CD4-positive, alpha-beta T cell treated with Interleukin-6 for 4 hours (primary cell): ENCODE results near the gene VAC14.

Experiments
- DNase-seq: peaks from one replicate; pipeline ENCODE4 v3.0.0-alpha.2; 2020; ENCODE audit warnings: mixed read lengths

The VAC14 gene

DNA sequence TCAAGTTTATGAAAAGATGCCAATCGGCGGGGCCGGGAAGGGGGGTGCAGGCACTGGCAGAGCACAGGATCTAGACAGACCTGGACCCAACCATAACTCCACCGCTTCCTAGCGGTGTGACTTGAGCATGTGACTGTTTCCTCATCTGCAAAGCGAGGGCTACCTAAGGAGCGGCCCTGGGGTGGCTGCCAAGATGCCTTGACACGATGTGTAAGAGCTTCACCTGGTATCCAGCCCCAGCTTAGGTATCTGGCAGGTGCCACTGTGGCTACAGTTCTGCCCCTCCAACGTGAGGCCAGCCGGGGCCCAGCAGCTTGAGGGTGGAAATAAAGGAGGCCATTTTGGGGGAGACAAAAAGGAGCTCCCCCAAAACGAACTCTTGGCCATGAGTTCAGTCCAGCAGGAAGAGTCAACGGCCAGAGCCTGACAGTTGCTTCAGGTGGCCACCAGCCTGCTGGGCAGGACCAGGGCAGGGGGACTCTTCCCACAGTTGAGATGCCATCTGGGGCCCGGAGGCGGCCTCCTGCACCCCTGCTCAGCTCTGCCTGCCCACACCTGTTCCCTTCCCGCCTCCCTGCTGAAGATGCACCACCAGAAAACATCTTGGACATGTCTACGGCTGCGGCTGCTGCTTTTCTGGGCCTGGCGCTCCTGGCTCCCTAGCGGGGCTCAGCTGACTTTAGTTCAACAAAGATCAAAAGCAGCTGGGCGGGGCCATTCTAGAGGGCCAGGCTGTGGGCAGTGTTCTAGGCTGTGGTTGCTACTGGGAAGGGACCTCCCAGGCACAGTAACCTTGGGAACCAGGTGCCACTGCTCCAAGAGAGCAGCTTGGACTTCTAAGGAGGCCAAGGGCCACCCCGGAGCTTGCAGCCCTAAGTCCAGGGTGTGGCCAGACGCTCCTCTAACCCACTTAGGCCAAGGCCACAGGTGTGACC lies 111.7 kb downstream of the VAC14 start:
- DNase-seq = no peak

DNA sequence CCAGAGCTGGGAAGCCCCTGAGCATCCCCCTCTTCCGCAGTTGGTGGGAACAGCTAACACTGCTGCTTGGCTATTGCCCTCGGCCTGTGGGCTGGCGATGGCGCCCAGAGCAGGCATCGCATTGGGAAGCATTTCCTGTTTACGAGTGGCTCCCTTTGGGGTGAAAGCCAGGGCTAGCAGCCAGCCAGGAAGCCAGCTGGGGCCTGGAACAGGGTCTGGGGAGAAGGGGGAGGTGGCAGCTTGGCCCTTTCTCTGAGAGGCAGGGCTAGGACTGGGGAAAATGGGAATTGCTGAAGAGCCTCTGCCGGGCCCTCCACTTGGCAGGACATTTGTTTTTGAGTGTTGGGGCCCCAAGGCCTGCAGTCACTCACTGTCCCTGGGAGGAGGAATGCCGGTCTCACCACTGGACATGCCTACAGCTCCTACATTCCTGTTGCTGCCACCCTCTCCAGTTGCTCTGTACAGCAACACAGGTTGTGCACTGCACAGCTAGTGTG lies 112.7 kb downstream of the VAC14 start:
- DNase-seq = no peak

DNA sequence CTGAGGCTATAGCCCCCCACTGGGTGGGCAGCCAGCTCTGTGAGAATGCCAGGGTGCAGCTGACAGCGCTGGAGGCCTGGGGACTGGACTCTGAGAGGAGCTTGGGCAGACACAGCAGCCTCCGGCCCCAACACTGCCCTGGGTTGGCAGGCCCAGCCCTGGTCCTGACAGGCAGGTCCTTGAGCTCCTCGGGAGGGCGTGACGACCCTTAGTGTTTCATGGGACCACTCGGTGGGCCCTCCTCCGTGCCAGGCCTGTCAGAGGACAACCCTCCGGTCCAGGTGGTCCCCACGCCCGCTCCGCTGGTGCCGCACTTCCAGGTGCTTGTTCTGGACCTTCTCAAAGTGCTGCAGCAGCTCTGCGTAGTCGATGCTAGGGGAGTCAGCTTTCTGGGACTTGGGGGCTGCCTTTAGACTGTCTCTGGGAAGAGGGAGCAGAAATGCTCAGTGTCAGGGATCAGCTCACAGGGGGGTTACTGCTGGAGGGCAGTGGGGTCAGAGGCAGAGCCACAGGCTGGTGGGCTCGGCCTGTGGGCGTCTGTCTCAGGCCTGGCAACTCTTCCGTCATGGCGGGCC lies 113.2 kb downstream of the VAC14 start:
- DNase-seq = no peak

DNA sequence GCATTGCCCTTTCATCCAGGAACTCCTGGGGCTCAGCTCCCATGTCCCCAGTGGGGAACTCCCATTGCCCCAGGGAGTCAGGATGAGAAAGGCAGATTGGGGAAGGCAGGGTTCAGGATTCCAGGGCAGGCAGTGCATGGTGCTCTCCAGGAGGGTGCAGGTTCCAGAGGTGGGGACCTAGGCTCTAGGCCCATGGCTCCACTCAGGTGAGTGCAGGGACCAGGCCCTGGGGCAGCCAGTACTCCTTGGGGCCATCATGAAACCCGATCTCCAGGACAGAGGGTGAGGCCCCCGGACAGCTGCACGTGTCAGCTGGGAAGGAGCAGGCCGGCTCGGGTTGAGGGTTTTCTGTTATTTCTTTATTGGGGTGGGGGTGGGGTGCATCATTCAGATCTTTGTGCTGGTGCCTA lies 113.9 kb downstream of the VAC14 start:
- DNase-seq = no peak

DNA sequence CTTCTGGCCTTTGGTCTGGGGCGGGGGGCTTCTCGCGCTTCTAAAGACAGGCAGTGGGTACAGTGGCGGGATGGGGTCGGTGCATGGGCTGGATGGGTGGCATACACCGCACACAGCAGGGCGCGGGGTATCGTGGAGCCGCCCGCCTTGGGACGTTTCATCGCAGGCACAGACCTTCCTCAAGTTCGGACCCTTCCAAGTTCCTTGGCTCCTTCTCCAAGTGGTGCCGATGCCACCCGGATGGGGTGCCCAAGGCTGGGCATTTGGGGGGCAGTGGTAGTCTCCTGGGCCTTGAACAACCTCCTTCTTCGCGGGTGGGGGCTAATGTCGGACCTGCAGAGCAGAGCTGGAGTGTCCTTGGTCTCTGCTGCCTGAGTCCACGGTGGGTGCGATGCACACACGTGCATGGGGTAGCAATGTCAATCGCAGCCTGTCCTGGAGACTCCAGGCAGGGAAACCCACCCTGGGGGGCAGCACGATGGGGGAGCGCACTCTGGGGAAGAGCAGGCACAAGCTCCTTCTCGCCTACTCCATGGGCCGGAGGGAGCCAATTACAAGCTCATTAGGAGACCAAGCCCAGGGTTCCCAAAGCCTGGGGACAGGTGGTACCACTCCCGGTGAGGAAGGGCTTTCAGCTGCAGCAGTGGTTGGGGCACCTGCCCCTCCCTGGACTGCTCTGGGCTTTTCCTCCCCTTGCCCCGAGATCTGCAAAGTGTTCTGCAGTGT lies 114.4 kb downstream of the VAC14 start:
- no peak for DNase-seq

DNA sequence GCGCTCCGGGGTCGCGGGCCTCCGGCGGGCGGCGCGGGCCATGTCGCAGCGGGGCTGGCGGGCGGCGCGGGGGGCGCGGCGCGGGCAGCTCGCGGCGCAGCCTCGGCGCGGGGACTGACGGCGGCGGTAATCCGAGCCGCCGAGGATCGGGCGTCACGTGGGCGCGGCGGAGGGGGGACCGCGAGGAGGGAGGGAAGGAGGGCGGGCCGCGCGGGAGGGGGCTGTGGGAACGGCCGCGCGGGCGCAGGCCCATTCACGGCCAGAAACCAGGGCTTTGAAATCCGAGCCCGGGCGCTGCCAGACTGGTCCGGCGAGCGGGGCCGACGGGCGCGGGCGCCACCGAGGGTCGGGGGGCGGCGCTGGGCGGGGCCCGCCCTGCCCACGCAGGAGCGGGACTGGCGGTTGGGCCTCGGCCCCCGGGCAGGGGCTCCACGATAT lies 115.0 kb downstream of the VAC14 start, which contains the start of gene MTSS2:
TSS of gene MTSS2 (minus strand) at position 116 of the 438 bp plus-strand sequence. CDS start 262 bp downstream, outside the sequence.
- peak; percentile 17 for DNase-seq

DNA sequence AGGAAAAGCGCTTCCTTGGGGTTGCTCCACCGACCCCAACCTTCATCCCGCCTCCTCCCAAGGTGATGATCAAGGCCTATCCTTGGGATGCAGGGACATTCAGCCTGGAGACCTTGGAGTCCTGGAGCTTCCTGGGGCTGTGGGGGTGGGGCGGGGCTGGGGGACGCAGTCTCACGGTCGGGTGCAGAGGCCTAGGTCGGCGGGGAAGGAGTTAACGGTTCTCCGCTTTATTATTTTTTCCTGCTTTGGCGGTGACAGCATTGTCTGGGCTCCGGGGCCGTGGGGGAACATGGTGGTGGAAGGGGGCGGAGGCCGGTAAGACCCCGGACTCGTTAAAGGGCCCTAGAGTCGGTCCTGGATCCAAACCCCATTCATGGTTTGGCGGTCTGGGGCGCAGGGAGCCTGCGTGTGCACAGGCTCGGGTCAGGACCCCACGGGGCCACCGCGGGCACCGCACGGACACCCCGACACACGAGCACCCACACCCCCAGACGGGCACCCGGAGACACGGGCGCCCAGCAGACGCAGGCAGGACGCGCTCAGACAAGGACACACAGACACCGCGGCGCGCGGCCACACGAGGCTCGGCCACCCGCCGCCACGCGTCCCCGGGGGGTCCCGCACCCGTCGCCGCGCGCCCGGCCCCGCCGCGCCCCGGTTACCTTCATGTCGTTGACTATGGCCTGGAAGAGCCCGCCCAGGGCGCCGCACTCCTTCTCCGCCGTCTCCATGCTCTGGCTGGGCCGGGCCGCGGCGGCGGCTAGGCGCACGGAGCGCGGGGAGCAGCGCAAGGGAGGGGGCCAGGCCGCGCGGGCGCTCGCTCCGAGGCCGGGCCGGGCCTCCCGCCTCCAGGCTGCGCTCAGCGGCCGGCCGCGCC lies 115.7 kb downstream of the VAC14 start:
- no peak for DNase-seq

DNA sequence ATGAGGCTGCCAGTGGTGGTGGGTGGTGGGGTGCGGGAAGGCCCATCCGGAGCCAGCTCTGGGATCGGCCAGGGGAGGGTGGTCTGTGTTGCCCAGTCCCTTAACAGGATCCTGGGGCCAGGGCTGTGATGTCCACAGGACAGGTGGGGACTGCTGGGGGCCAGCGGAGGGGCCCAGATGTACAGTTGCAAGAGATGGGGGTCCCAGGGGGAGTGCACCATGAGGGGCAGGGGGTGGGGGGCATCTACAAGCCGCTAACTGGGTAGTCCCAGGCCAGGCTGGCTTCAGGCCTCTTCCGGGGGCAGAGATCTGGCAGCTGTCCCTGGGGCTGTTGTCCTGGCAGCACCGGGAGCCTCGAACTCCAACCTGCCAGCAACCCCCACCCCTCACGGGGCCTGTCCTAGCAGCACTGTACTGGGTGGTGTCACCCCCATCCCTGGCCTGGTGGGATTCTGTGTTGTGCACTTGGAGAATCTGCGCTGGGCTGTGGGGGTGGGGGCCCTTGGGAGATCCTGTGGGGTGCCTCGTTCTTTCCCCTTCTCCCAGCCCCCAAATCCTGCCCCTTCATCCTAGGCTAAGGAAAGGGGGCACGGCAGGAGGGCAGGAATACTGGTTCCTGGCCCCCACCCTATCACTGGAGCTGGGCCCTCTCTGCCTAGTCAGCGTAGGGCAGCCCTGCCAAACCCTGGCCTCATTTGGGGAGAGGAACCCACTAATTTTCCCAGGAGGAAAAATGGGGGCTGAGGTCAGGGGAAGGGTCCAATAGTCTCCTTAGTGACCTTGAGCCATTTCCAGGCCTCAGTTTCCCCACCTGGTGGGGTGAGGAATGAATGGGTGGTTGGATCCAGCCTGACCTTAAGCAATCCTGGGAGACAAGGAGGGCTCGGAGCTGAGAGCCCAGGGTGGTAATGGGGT lies 116.6 kb downstream of the VAC14 start:
- no peak for DNase-seq

DNA sequence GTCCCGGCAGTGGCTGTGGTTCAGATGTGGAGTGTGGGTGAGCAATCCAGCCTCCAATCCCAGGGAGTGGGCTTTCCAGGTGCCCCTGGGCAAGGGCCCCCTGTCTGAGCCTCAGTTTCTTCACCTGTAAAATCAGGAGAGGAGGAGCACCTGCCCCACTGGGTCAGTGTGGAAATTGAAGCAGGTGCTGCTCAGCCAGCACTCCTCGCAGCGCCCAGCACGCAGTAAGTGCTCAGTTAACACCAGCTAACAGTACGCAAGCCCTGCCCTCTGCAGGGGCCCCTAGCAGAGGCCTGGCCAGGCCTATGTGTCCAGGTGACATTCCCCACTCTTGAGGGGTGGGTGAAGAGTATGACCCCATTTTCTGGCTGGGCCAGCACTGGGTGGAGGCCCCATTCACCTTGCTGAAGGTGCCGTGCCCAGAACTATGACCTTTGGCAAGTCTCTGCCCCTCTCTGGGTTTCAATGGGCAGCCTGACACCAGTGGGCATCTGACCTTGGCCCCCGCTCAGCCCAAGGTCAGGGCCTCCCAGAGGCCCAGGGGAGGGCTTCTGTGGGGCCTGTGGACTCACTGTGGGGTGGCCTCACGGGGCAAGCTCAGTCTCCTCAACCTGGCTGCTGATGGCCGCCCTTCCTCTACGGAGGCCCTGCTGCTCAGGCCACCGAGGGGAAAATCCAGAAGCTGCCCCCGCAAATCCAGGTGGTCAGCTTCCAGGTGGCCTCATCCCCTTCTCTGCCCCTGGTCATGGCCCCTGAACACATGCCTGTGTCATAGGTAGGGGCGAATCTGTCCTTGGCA lies 117.6 kb downstream of the VAC14 start:
- DNase-seq = no peak

DNA sequence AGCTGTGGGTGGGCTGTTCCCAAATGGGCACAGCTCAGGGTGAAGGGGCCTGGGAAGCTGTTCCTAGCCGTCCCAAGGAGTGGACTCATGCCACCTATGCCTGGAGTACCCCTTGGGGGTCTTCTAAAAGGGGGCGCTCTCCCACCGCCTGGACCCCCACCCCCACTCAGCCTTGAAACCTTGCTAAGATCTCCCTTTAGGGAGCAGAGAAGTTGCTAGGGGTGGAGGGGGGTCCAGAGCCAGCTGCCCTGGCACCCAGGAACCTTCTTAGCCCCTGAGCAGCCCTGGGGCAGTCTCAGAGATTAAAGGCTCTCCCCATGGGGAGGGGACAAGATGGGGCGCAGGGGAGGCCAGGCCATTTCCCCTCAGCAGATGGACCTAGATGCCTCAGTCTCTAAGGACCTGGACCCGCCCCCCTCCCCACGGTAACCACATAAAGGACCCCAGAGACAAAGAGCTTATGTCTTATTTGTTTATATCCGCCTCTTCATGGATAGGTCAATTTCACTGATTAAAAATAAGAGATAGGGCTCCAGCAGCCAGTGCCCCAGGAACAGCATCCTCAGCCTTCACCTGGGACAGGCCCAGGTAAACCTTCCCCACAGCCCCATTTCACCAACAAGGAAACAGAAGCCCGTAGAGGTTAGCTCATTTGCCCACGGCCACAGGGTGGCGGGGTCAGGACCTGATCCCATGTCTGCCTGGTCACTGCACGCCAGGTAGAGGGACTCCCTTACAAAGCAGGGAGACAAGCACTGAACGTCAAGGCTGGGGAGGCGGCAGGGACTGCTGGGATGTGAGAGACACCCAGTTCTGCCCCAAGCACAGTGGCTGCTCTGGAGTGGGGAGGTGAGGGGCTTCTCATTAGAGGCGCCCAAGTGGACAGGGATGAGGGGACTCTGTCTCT lies 118.5 kb downstream of the VAC14 start:
- no peak for DNase-seq

DNA sequence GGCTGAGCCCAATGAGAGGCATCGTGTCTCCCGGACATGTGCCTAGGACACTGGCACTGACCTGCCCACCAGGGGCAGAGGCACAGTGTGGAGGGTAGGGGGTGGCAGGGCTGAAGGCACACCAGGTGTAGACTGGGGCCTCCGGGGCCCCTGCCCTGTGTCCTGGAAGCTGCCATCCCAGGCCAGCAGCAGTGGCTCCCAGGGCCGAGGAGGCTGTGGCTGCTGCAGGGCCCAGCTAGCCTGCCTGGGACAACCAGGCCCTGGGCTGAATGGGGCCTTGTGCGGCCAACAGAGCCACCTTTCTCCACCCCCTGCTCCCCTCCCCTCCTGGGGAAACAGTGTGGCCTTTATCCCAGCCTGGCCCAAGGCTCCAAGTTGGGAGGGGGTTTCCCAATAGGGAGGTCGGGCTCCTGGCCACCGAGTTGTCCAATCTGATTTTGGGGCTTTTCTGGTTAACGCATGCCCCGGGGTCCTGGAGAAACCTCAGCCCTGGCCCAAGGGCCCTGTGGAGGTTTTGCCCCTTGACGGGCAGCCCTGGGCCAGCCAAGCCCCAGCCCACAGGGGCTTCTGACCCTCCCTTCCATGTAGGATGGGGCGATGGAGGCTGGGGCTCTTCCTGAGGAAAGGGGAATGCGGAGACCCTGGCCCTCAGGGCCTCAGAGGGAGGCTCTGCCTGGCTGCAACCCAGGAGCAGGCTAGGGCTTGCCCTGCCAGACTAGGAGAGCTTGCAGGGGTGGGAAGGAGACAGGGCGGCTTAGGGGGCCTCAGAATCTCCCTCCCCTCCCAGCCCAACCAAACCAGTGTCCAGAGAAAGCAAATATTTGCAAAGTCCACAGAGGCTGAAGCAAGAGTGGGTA lies 119.3 kb downstream of the VAC14 start:
- no peak for DNase-seq

DNA sequence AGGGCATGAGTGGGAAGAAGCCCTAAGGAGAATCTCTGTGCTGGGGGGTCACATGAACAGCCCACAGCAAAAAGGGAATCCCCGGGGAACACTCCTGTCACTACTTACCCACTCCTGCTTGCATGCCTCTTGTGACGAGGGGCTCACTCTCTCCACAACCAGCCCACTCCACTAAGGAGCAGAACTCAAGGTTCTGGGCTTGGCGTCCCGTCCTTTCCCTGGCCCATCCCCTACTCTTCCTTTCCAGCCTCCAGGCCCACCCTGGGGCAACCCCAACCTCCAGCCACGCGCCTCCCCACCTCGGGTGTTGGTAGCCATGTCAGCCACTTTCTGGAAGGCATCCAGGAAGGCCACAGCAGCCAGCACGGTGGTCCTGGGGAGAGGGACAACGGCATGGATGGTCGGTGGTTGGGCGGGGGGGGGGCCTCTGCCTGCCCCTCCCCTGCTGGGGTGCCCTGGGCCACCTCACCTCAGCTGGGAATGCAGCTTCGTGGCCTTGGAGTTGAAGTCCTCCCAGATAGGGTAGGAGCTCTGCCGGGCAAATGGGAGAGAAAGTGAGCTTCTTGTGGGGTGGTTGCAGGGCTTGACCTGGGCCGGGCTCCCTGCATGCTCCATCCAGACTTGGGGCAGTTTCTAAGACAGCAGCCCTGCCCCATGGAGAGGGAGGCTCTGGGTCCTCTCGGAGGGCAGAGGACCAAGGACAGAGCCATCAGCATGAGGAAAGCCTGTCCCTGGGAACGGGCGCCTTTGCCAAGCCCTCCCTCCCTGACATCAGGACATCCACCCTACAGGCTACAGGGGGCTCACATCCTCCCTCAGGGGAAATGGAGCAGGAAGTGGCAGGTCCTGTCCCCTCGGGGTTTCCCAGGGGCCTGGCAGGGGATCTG lies 120.2 kb downstream of the VAC14 start:
- no peak for DNase-seq

DNA sequence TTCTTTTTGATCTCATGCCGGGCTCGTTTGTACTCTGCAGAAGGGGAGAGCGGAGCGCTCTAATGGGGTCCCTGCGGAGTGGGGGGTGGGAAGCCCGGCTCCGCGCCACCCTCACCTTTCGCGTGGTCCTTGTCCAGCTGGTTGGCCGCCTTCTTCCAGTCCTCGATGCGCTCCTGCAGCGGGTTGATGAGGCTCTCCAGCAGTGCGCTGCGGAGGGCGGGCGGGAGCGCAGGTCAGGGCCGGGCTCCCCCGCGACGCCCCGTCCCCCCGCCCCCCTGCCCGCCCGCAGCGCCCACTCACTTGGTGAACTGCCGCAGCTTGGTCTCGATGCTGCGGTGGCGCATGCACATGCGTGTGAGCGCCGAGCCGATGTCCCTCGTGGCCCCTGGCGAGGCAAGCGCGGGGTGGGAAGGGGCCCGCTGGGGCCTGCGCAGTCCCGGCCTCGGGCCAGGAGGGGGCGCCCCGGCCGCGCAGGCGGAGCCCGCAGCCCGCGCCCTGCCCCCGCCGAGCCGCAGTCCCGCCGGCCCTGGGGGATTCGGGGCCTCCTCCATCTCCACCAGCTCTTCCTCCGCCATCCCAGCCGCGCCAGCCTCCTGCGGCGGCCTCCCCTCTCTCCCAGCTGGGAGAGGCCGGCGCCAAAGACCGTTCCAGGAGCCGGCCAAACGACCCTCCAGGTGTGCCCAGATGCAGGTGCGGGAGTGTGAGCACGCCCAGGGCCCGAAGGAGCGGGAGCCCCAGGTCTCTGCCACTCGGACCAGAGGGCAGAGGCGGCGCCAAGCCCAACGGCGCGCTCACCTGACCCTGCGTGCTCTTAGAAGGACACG lies 121.1 kb downstream of the VAC14 start:
- no peak for DNase-seq

DNA sequence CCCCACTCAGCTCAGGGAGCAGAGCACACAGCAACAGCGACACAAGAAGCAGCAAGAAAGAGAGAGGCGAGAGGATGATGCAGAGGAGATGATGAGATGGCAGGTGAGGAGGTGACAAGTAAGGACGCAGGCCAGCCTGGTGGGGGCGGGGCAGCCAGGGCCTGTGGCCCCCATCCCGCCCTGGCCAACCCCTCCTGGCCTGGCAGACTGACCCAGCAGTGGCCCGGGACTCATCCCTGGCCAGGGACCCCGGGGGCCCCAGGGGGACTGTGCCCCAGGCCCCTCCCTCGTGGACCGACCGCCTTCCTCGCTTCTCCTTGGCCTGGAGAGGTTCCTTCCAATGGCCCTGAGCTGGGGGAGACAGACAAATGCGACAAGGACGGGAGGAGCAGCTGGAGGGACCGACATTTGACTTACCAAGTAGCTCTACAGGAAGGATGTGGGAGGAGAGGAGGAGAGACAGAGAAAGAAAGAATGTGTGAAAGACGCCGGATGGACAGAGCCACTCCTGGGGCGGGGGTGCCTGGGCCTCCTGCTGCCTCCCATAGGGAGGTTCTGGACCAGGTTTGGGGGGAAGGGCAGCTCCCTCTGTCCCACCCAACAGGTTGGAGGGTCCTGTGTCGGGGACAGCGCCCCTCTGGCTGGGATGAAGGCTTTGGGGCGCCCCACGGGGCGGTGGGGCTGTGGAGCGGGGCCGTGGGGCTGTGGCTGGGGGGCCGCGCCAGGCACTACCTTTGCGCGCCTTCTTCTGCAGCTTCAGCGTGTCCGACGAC lies 121.9 kb downstream of the VAC14 start:
- DNase-seq = no peak
